GM10248 (cell line): ENCODE data around the gene NEFH.

Source experiments
- CTCF ChIA-PET: fragments of 300-600 bp; sonication (Branson Sonifier 250); formaldehyde crosslinking; extraction: SDS; loops from one replicate; lab custom pipeline; 2021; ENCODE audit warnings: antibody characterized with exemption; lab: Yijun Ruan, JAX
- POLR2A ChIA-PET: fragments of 350-650 bp; sonication (Branson Sonifier 250); formaldehyde crosslinking; extraction: SDS; loops from one replicate; lab custom pipeline; 2020; ENCODE audit warnings: antibody characterized with exemption; lab: Yijun Ruan, JAX
- DNase-seq: peaks from one replicate; pipeline ENCODE4 v3.0.0; 2012; ENCODE audit errors: extremely low spot score
- CTCF ChIP-seq: IDR thresholded peaks from 2 replicates; pipeline ENCODE4 v1.5.1; 2012; ENCODE audit warnings: mild to moderate bottlenecking, low read depth; ENCODE audit errors: extremely low read depth, missing control alignments, control extremely low read depth

Gene NEFH

GRCh38 chr22:29530716-29531115 is 50.7 kb downstream of the NEFH start:
- TF ChIP-seq CTCF, result no peak
- ChIA-PET POLR2A (no interaction called here), CTCF (interaction anchor here (0.6 to 1.1 kb wide), 2 partner anchors 135 kb away, joined by 3 read pairs; no protein-coding TSS in a partner anchor)
- DNase-seq, result no peak

GRCh38 chr22:29531419-29531818 is 51.4 kb downstream of the NEFH start:
- ChIA-PET CTCF (interaction anchor here (0.6 kb wide), 1 partner anchor 136 kb away, joined by 3 read pairs; no protein-coding TSS in a partner anchor), POLR2A (no interaction called here)
- TF ChIP-seq CTCF, result no peak
- DNase-seq, result no peak

GRCh38 chr22:29536411-29536810 is 56.4 kb downstream of the NEFH start:
- POLR2A ChIA-PET, result no interaction called here
- no peak for TF ChIP-seq CTCF
- no peak for DNase-seq
- CTCF ChIA-PET, result interaction anchor here (1.5 kb wide), 1 partner anchor 30 kb away, joined by 3 read pairs; no protein-coding TSS in a partner anchor

- TF ChIP-seq CTCF, result no peak
- POLR2A ChIA-PET, result no interaction called here
- CTCF ChIA-PET, result interaction anchor here (1.3 to 1.4 kb wide), 2 partner anchors 10 to 14 kb away, joined by 3 to 4 read pairs; partner anchors contain the start of gene THOC5
These were observed 59.1 kb downstream of the NEFH start for GRCh38 chr22:29539105-29539504.

More at GRCh38 chr22:29539105-29539504, 59.1 kb downstream of the NEFH start:
- DNase-seq, result no peak
